Erythroblast (primary cell): Measurements from ENCODE around the gene ADAMTSL1.

Source experiments
- DNase-seq, 2 experiments: peaks; one replicate each; lab custom pipeline; 2025; lab: John Stamatoyannopoulos, UW
- GATA1 ChIP-seq: IDR thresholded peaks from 2 replicates; pipeline ENCODE4 v1.6.1; 2011; ENCODE audit warnings: low read depth, mild to moderate bottlenecking, control low read depth, low read length, moderate library complexity
- POLR2A ChIP-seq: IDR thresholded peaks from 2 replicates; pipeline ENCODE4 v1.6.1; 2011; ENCODE audit warnings: mild to moderate bottlenecking, low read length

Gene ADAMTSL1

DNA sequence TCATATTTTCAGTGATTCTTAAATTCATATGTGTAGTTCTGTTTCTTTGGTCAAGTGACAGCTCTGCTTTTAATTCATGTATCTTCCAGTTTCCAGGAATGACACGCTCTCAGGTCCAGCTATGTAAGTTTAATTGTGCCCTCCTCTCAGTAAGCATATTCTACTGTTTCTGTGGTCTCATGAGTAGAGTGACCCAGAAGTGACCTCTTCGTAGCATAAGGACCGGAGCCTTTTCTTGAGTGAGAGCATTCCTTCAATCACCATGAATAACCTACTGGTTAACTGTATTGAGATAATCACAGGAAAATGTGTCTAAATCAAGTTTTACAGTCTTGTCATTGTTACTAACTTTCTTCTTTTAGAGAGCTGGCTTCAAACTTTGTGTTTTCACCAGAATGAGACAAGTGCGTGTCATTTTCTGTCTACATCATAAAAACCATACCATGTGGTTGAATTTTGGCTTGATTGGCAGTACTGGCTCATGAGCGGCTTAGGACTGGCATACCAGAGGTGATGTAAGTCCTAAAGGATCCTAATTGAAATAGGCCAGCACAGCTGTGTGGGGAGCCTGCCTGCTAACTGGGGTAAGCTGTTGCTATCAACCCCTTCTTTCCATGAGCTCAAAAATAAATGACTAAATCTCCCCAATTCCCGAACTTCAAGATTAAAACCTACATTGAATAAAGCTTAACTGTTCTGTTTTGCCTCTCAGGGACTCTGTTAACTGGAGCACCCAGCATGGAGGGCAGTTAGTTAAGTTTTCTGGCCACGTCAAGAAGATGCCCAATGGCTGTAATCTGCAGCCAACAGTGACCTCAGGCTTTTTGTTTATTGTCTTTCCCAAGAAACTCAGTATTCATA is 4.8 kb downstream of the ADAMTSL1 start:
- TF ChIP-seq GATA1 = no peak
- TF ChIP-seq POLR2A = no peak
- DNase-seq = no peak

DNA sequence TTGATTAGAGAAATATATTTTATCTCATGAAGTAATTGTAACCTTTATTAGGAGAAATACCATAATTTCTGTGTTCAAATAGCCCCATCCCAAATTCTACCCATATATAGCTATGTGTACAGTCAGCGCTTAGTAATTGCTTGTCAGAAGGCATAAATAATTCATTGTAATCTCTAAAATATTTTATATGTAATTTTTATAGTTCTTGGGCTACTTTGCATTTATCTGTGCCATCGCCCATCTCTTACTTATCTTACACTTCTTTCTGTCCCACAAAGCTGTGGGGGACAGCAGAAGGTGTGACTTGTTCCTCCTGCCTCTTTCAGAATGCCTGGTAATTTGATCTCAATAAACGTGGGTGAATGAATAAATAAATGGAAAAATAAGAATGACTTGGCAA is 5.5 kb downstream of the ADAMTSL1 start:
- TF ChIP-seq GATA1 (no peak), POLR2A (no peak)
- no peak for DNase-seq

DNA sequence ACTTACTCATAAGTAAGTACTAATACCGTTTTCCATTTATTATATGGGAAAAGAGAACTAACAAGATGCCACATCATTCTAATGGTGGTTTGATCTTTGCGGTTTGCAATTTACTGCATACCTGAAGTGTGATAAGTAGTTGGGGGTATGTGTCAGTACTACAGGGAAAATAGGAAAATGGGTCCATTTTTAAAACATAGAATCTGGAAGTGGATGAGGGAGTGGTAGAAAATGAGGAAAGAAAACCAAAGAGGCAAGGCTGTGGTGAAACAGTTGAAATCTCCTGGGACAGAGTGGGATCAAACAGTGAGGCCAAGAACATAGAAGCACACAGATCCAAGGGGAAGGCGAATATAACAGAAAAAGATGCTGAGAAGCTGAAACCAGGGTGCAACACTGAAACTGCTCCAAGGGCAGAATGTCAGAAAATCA is 6.7 kb downstream of the ADAMTSL1 start:
- DNase-seq = no peak
- TF ChIP-seq POLR2A (no peak), GATA1 (no peak)

DNA sequence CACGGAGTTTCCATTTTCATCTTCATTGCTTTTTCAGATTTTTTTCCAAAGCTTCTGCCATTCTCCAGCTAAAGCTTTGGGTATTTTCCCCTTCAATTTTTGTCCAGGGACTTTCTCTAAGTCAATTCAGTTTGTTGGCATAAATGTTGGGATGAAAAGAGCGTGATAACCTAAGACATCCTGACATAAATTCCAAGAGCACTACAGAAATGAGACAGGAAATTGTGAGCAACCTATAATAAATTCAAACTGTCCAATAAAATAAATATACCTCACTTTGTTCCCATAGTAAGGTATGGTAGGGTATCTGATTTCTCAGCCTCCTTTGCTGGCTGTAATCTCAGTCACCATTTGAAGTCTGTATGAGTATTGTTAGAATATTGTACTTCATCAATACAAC is 8.4 kb downstream of the ADAMTSL1 start:
- TF ChIP-seq GATA1 (no peak), POLR2A (no peak)
- no peak for DNase-seq

DNA sequence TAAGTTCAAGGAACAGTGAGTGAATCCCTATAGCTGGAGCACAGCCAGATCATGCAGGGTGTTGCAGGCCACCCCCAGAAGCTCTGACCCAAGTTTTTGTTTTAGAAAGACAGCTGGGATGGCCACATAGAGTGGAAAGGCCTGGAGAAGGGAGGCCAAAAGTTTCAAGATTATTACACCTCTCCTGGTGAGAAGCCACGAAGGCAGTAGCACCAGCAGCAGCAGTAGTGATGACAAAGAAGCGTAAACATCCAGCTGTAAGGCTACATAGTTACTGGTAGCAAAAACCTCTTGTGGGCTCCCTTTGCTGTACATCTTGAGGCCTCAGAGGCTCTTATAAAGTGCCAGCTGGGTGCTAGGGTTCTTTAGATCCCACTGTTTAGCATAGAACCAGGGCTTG is 11.8 kb downstream of the ADAMTSL1 start:
- no peak for DNase-seq
- no peak for TF ChIP-seq GATA1
- no peak for TF ChIP-seq POLR2A

DNA sequence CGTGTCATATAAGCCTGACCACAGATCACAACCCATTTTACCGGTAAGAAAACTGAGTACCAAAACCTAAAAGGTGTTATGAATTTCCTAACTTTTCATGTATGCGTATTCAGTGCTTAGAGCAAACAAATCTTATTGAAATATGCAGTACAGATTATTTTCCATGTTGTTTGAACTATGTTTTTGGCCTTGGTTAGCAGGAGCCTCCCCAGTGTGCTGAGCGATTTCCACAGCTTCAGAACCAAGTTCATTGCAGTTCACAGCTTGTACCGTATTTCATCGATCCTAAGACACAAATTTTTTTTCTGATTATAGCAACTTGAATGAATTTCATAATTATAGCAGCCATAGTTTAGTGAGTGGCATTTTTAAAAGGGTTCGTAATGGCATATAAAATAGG is 13.7 kb downstream of the ADAMTSL1 start:
- no peak for DNase-seq
- TF ChIP-seq POLR2A (no peak), GATA1 (no peak)

DNA sequence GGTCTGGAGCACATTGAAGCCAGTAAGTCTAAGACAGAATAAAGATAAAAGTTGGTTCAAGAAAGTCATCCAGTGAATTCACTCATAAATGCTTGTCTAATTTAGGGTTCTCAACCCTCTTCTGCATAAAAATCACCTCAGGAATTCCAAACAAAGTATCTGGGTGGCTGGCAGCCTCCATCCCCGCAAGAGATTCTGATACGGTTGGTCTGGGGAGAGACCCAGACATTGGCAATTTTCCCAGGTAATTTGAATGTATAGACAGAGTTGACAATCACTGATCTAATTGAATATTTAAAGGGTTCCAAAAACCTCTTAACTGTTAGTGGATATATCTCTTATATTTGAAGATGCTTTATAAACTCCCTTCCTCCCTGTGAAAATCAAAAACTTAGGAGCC is 14.9 kb downstream of the ADAMTSL1 start:
- no peak for TF ChIP-seq POLR2A
- no peak for TF ChIP-seq GATA1
- no peak for DNase-seq

DNA sequence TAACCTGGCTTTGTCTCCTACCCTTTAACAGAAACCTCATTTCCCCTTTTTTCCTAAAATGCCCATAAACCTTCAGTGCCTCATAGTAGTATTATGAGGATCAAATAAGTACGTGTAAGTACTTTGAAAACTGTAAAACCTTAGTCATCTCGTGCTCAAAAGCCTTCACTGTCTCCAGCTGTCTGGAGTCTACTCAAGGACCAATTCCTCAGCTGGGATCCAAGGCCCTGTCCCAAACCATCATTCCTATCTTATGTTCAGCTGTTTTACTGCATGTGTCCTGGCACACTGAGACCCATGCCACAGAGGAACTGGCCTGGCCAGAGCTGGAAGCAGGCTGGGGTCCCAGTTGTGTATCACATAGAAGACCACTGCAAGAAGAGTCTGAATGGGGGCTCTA is 15.9 kb downstream of the ADAMTSL1 start:
- TF ChIP-seq GATA1 = no peak
- no peak for TF ChIP-seq POLR2A
- DNase-seq = no peak

DNA sequence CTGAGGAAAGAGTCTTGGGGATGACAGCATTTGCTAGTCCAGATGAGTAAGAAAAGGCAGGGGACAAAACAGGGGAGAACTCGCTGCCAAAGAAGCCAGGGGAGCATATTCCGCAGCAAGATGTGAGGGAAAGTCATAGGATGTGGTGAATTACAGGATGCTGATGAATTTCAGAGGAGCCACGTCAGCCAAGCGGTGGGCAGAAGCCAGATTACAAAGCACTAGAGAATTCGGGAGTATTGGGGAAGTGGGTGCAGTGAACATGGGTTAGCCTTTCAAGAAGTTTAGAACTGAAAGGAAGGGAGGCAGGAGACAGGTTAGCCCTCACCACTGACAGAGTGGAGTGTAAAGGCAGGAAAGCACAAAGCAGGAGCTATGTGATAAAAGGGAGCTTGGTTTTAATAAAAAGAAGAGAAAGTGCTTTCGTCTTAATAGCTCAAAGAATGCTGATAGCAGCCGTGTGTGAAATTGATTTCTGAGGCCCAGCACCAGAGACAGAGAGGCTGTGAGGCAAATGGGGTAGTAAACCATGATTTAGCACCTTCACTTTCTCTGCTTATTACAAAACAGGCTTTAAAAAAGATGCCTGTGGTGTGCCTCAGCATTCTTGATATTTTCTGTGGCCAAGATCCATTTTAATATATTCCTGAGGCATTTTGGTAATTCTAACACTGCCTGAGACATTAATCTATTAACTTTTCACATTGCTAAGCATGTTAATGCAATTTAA is 16.9 kb downstream of the ADAMTSL1 start:
- TF ChIP-seq GATA1 (no peak), POLR2A (no peak)
- DNase-seq = no peak

DNA sequence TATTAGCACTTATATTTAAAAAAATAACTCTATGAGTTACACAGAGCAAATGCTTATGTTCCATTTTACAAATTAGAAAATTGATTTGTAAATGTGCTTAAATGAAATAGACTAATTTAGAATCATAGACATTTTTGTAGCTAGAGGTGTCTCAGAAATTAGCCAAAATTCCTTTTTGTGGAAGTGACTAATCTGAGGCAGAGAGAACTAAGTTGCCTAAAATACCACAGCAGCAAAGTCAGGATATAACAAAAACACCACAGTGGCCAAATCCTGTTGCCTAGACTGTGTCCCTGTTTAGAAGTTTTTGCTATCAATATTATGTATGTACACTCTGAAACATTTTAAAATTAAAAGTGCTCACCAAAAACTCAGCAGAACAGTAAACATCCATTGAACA is 18.7 kb downstream of the ADAMTSL1 start:
- DNase-seq = no peak
- TF ChIP-seq POLR2A = no peak
- no peak for TF ChIP-seq GATA1

DNA sequence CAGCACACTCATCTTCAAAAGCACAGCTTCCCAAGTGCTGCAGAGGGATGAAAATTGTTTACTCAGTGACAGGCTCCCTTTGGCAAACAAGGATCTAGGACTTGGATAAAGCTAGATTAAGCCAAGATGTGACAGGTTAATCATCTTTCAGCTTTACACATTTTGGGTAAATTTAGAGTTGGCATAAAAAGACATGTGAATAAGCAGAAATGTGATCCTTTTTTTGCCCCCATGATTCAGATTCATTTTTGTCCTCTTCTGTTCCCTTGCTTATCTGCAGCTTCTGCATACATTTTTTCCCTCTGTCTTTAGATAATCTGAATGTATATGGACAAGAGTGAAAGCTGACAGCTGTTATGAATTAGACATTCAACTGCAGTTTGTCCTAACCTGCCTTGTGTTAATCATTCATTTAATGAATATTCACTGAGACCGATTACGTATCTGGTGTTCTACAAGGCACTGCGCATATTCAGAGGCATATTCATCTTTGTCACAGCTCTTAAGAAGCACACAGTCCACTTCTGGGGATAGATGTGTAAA is 19.6 kb downstream of the ADAMTSL1 start:
- DNase-seq = no peak
- TF ChIP-seq GATA1 = no peak

DNA sequence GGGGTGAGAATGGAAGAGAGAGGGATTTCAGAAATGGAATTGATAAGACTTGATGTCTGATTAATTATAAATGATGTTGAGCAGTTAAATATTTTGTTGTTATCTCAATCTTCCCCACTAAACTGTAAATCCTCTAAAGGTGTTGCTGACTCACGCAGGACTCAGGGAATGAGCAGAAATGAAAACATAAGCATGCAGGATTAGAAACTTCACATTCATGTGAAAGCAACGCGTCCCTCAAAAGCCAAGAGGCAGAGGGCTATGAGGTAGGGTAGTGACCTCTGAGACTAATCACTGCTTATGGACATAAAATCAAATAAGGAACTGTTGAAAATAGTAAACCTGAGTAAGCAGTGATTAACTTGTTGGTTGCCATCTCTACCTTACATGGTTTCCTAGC is 21.1 kb downstream of the ADAMTSL1 start:
- no peak for TF ChIP-seq POLR2A
- TF ChIP-seq GATA1 = no peak
- no peak for DNase-seq

DNA sequence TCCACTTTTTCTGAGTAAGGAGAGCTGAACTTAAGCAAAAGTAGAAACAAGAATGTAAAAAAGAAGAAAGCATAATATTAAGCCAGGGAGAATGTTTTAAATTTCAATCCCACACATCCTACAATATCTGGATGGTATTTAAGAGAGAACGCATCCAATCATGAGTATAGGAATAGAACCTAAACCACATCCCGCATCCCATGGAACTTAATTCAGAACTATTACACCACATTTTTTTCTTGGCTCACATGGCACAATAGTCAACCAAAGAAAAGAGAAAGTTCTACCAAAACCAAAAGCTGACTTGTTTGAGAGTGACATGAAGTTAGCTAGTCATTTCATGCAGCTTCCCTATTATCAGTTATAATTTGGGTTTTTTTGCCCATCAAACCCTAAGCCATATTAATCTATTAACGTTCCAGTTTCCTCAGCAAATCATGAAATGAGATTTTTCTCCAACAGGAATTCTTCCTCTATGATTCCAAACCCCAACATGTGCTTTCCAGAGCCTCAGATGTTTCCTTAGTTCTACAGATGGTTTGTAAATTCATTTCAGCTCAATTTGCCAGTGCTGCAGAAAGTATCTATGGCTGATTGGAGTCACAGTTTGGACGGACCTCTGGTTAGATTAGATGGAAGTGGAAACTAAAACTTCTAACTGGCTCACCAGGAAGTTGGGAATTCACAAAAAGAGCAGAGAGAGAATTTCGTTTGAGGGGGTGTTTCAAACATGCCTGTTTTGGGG is 22.5 kb downstream of the ADAMTSL1 start:
- no peak for TF ChIP-seq POLR2A
- no peak for TF ChIP-seq GATA1

DNA sequence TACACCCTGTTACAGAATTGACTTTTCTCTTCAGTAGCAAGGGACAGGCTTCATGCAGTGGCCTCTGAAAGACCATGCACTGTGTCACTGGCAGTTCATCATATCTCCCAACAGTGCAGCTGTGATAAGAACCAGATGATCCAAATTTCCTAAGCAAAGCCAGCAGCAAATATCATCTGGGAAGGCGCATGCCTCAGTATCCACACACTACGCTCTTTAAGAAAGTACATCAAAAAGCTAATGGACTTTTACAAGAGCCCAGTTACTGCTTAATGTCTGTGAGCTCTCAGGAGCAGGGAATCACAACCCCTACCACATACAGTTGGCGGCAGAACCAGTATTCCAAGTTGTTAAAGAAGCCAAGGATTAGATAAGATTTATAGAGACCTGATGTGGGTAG is 25.1 kb downstream of the ADAMTSL1 start:
- DNase-seq = no peak
- TF ChIP-seq GATA1 (no peak), POLR2A (no peak)

More for the DNA sequence above, 22.5 kb downstream of the ADAMTSL1 start:
- no peak for DNase-seq
